WTC11 (cell line): ENCODE measurements around the gene ARMC2. TPM values are rescaled to one million over a fixed set of nuclear protein-coding genes. Genes with fewer than 3 reads are reported as not detected.

ENCODE experiments used
- ATAC-seq: fragments of 200-7000 bp; cut with Tn5 transposase; 2 replicates; pipeline ENCODE4 v1.10.0; 2021; ENCODE audit warnings: mild to moderate bottlenecking, moderate library complexity
- CTCF ChIA-PET: fragments of 300-600 bp; sonication (Branson Sonifier 250); formaldehyde crosslinking; loops from one replicate; lab custom pipeline; 2021; ENCODE audit warnings: antibody characterized with exemption; lab: Charles Lee
- POLR2A ChIA-PET: fragments of 350-600 bp; sonication (Branson Sonifier 250); formaldehyde crosslinking; loops from one replicate; lab custom pipeline; 2021; ENCODE audit warnings: antibody characterized with exemption; lab: Charles Lee
- DNase-seq: peaks from one replicate; pipeline ENCODE4 v3.0.0; 2021; ENCODE audit warnings: low spot score
- H3K27ac Mint-ChIP-seq: 2 replicates; pipeline ENCODE4 v1.8.0; 2021; ENCODE audit warnings: mixed read lengths
- H3K27me3 Mint-ChIP-seq: 2 replicates; pipeline ENCODE4 v1.8.0; 2021; ENCODE audit warnings: low read depth, mild to moderate bottlenecking, moderate library complexity, mixed read lengths
- H3K36me3 Mint-ChIP-seq: 2 replicates; pipeline ENCODE4 v1.8.0; 2021; ENCODE audit warnings: mixed read lengths
- H3K4me1 Mint-ChIP-seq: 2 replicates; pipeline ENCODE4 v1.8.0; 2022; ENCODE audit warnings: mixed read lengths
- H3K4me3 Mint-ChIP-seq: 2 replicates; pipeline ENCODE4 v1.8.0; 2021; ENCODE audit warnings: mild to moderate bottlenecking, moderate library complexity, mixed read lengths
- H3K9me3 Mint-ChIP-seq: 2 replicates; pipeline ENCODE4 v1.8.0; 2021; ENCODE audit warnings: mixed read lengths
- CREB1 ChIP-seq: sonication (generic); formaldehyde crosslinking; IDR thresholded peaks from 2 replicates; pipeline ENCODE4 v1.8.0; 2023; ENCODE audit warnings: mild to moderate bottlenecking, missing genetic modification reagents
- ETV6 ChIP-seq: sonication (generic); formaldehyde crosslinking; IDR thresholded peaks from 2 replicates; pipeline ENCODE4 v1.8.1; 2022; ENCODE audit warnings: mild to moderate bottlenecking, missing genetic modification reagents
- HMGA2 ChIP-seq: fragments of 250-450 bp; sonication (Bioruptor Pico); IDR thresholded peaks from 2 replicates; pipeline ENCODE4 v1.4.0; 2021; ENCODE audit warnings: mild to moderate bottlenecking, moderate library complexity
- JAZF1 ChIP-seq: fragments of 250-450 bp; sonication (Bioruptor Pico); IDR thresholded peaks from 2 replicates; pipeline ENCODE4 v1.9.0; 2021; ENCODE audit warnings: moderate library complexity, mild to moderate bottlenecking, inconsistent platforms
- KAT7 ChIP-seq: sonication (generic); formaldehyde crosslinking; IDR thresholded peaks from 2 replicates; pipeline ENCODE4 v1.8.1; 2023; ENCODE audit warnings: missing genetic modification reagents, mild to moderate bottlenecking, borderline replicate concordance
- MXD4 ChIP-seq: fragments of 250-450 bp; sonication (Bioruptor Pico); IDR thresholded peaks from 2 replicates; pipeline ENCODE4 v1.8.0; 2021; ENCODE audit warnings: mild to moderate bottlenecking, moderate library complexity, borderline replicate concordance
- MYBL2 ChIP-seq: sonication (generic); formaldehyde crosslinking; IDR thresholded peaks from 2 replicates; pipeline ENCODE4 v1.8.1; 2023; ENCODE audit warnings: mild to moderate bottlenecking, moderate library complexity, missing genetic modification reagents
- NFE2L1 ChIP-seq: sonication (generic); formaldehyde crosslinking; IDR thresholded peaks from 2 replicates; pipeline ENCODE4 v1.8.1; 2023; ENCODE audit warnings: missing genetic modification reagents
- SMAD3 ChIP-seq: sonication (generic); formaldehyde crosslinking; IDR thresholded peaks from 2 replicates; pipeline ENCODE4 v1.8.0; 2022; ENCODE audit warnings: missing genetic modification reagents, mild to moderate bottlenecking, borderline replicate concordance
- SMAD4 ChIP-seq: sonication (generic); formaldehyde crosslinking; IDR thresholded peaks from 2 replicates; pipeline ENCODE4 v1.8.0; 2022; ENCODE audit warnings: mild to moderate bottlenecking, missing genetic modification reagents
- TEAD1 ChIP-seq: sonication (generic); formaldehyde crosslinking; IDR thresholded peaks from 2 replicates; pipeline ENCODE4 v1.8.0; 2022; ENCODE audit warnings: mild to moderate bottlenecking, missing genetic modification reagents
- TEAD4 ChIP-seq: sonication (generic); formaldehyde crosslinking; IDR thresholded peaks from 2 replicates; pipeline ENCODE4 v1.8.0; 2022; ENCODE audit warnings: mild to moderate bottlenecking, missing genetic modification reagents
- TP53 ChIP-seq: sonication (generic); formaldehyde crosslinking; IDR thresholded peaks from 2 replicates; pipeline ENCODE4 v1.8.1; 2023; ENCODE audit warnings: mild to moderate bottlenecking, missing genetic modification reagents
- ZBTB21 ChIP-seq: sonication (generic); formaldehyde crosslinking; IDR thresholded peaks from 2 replicates; pipeline ENCODE4 v1.8.1; 2023; ENCODE audit warnings: mild to moderate bottlenecking, missing genetic modification reagents, borderline replicate concordance
- ZNF263 ChIP-seq: sonication (generic); formaldehyde crosslinking; IDR thresholded peaks from 2 replicates; pipeline ENCODE4 v1.8.1; 2022; ENCODE audit warnings: low read depth, mild to moderate bottlenecking, moderate library complexity, missing genetic modification reagents
- ZNF317 ChIP-seq: sonication (generic); formaldehyde crosslinking; IDR thresholded peaks from 2 replicates; pipeline ENCODE4 v1.8.1; 2023; ENCODE audit warnings: low read depth, mild to moderate bottlenecking, moderate library complexity, missing genetic modification reagents, borderline replicate concordance
- ZNF671 ChIP-seq: fragments of 250-450 bp; sonication (Bioruptor Pico); IDR thresholded peaks from 2 replicates; pipeline ENCODE4 v1.8.0; 2021; ENCODE audit warnings: mild to moderate bottlenecking
- total RNA-seq: library from RNA; stranded (reverse); gene quantifications from 3 replicates; pipeline ENCODE4 v1.2.3, GENCODE V29; 2021
- TF ChIP-seq, protein P1 (sequence below): sonication (generic); formaldehyde crosslinking; IDR thresholded peaks from 2 replicates; pipeline ENCODE4 v1.8.1; 2023; ENCODE audit warnings: mild to moderate bottlenecking, missing genetic modification reagents
- TF ChIP-seq, protein P2 (sequence below): sonication (generic); formaldehyde crosslinking; conservative IDR thresholded peaks from 2 replicates; pipeline ENCODE4 v1.8.1; 2023; ENCODE audit warnings: mild to moderate bottlenecking, low read depth, missing genetic modification reagents, moderate library complexity
- TF ChIP-seq, protein P3 (sequence below): fragments of 250-450 bp; sonication (Bioruptor Pico); IDR thresholded peaks from 2 replicates; pipeline ENCODE4 v1.9.0; 2021; ENCODE audit warnings: mild to moderate bottlenecking, borderline replicate concordance
- TF ChIP-seq, protein P4 (sequence below): sonication (generic); formaldehyde crosslinking; conservative IDR thresholded peaks from 2 replicates; pipeline ENCODE4 v1.8.1; 2022; ENCODE audit warnings: mild to moderate bottlenecking, missing genetic modification reagents
- TF ChIP-seq, protein P5 (sequence below): fragments of 250-450 bp; sonication (Bioruptor Pico); IDR thresholded peaks from 2 replicates; pipeline ENCODE4 v2.1.2; 2022; ENCODE audit warnings: mild to moderate bottlenecking, moderate library complexity

ARMC2 gene
- total RNA-seq, 1 experiment from 2014 or later = 5.2 TPM

DNA sequence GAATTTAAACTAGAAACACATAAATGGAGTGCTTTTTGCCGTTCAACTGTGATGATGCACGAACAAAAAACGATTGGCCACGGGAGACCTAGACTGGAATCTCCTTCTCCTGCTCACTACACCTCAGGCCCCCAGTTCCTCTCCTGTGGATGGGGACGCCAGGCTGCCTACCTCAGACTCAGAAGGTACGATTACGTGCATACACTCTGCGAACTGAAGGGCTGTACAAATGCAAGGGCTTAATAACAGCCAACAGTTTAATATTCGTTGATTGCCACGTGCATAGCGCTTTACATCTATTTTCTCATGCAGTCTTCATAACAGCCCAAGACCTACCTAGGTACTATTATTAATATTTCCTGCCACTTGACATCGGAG, 495 bp upstream of the ARMC2 start:
- ATAC-seq = peak; percentile 7
- no peaks in the 10 kb centered on the region for H3K27me3 Mint-ChIP-seq
- peak overlapping the region; percentile 32; the same call in 1 of the 2 replicates for H3K27ac Mint-ChIP-seq
- H3K4me3 Mint-ChIP-seq = peak overlapping the region; percentile 76
- peaks cover 13% of the 10 kb centered on the region for H3K4me1 Mint-ChIP-seq
- ChIA-PET CTCF (interaction anchor here (0.8 to 1.9 kb wide), 10 partner anchors 8 to 306 kb away, joined by 3 to 21 read pairs (median 4); no protein-coding TSS in a partner anchor), POLR2A (interaction anchor here (0.5 to 1.8 kb wide), 2 partner anchors 83 to 247 kb away, joined by 3 to 4 read pairs; partner anchors contain the start of gene SESN1)
- TF ChIP-seq TEAD1 (CRISPR knock-in tag) = no peak
- TF ChIP-seq TEAD4 (CRISPR knock-in tag) = no peak
- TF ChIP-seq JAZF1 = no peak
- TF ChIP-seq TP53 (CRISPR knock-in tag) = no peak
- TF ChIP-seq SMAD4 (CRISPR knock-in tag) = no peak
- no peak for TF ChIP-seq MYBL2 (CRISPR knock-in tag)
- no peak for TF ChIP-seq MXD4 (CRISPR knock-in tag)
- no peaks in the 10 kb centered on the region for H3K36me3 Mint-ChIP-seq
- no peaks in the 10 kb centered on the region for H3K9me3 Mint-ChIP-seq
- DNase-seq = no peak

DNA sequence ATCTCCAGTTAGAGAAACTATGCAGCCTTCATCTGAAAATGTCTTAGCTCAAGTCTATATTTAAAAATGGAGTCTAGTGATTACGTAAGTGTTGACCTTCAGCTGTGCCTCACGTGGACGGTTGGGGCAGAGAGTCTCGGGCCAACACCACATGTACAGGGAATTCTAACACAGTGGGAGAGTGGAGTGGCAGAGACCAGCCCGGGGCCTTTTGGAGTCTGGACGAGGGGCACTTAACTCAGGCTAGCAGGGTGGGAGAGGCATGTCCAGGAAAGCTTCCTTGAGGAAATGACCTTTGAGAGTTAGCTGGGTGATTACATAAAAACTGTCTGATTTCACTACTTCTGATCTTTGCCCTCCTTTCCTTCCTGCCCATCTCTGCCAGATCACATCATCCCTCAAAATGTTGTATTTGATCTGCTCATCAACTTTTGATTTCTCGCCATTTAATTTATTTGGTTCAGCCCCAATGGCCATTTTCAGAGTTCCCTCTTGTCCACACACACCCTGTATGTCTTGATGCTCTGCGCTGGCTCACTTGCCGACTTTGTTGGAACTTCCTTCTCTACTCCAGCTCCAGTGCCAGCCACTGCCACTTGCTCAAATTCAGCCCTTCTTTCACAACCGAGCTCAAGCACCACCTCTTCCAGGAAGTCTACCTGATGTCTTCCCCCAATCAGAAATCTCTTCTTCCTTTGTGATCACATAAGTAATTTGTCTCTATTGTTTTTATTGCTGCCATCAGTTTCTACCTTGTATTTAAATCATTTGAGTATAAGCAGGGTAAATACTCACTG, 2.6 kb downstream of the ARMC2 start:
- peaks cover 4% of the 10 kb centered on the region for H3K9me3 Mint-ChIP-seq
- H3K36me3 Mint-ChIP-seq = peaks cover 15% of the 10 kb centered on the region

More for the DNA sequence above, 2.6 kb downstream of the ARMC2 start:
- ChIA-PET POLR2A (no interaction called here), CTCF (interaction anchor here (1.4 kb wide), 1 partner anchor 42 kb away, joined by 3 read pairs; no protein-coding TSS in a partner anchor)
- peaks cover 13% of the 10 kb centered on the region for H3K4me1 Mint-ChIP-seq
- ATAC-seq = no peak
- no peak for DNase-seq
- H3K27ac Mint-ChIP-seq = no peak overlapping the region
- TF ChIP-seq KAT7 (no peak), ZNF671 (CRISPR knock-in tag) (no peak), SMAD3 (no peak), CREB1 (CRISPR knock-in tag) (no peak), ZNF317 (no peak), ETV6 (no peak), ZBTB21 (no peak), NFE2L1 (CRISPR knock-in tag) (no peak), HMGA2 (CRISPR knock-in tag) (no peak), JAZF1 (no peak), ZNF263 (no peak)
- TF ChIP-seq, protein P1, sequence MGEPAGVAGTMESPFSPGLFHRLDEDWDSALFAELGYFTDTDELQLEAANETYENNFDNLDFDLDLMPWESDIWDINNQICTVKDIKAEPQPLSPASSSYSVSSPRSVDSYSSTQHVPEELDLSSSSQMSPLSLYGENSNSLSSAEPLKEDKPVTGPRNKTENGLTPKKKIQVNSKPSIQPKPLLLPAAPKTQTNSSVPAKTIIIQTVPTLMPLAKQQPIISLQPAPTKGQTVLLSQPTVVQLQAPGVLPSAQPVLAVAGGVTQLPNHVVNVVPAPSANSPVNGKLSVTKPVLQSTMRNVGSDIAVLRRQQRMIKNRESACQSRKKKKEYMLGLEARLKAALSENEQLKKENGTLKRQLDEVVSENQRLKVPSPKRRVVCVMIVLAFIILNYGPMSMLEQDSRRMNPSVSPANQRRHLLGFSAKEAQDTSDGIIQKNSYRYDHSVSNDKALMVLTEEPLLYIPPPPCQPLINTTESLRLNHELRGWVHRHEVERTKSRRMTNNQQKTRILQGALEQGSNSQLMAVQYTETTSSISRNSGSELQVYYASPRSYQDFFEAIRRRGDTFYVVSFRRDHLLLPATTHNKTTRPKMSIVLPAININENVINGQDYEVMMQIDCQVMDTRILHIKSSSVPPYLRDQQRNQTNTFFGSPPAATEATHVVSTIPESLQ (CRISPR knock-in tag) = no peak
- TF ChIP-seq, protein P2, sequence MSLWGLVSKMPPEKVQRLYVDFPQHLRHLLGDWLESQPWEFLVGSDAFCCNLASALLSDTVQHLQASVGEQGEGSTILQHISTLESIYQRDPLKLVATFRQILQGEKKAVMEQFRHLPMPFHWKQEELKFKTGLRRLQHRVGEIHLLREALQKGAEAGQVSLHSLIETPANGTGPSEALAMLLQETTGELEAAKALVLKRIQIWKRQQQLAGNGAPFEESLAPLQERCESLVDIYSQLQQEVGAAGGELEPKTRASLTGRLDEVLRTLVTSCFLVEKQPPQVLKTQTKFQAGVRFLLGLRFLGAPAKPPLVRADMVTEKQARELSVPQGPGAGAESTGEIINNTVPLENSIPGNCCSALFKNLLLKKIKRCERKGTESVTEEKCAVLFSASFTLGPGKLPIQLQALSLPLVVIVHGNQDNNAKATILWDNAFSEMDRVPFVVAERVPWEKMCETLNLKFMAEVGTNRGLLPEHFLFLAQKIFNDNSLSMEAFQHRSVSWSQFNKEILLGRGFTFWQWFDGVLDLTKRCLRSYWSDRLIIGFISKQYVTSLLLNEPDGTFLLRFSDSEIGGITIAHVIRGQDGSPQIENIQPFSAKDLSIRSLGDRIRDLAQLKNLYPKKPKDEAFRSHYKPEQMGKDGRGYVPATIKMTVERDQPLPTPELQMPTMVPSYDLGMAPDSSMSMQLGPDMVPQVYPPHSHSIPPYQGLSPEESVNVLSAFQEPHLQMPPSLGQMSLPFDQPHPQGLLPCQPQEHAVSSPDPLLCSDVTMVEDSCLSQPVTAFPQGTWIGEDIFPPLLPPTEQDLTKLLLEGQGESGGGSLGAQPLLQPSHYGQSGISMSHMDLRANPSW (CRISPR knock-in tag) = no peak
- TF ChIP-seq, protein P3, sequence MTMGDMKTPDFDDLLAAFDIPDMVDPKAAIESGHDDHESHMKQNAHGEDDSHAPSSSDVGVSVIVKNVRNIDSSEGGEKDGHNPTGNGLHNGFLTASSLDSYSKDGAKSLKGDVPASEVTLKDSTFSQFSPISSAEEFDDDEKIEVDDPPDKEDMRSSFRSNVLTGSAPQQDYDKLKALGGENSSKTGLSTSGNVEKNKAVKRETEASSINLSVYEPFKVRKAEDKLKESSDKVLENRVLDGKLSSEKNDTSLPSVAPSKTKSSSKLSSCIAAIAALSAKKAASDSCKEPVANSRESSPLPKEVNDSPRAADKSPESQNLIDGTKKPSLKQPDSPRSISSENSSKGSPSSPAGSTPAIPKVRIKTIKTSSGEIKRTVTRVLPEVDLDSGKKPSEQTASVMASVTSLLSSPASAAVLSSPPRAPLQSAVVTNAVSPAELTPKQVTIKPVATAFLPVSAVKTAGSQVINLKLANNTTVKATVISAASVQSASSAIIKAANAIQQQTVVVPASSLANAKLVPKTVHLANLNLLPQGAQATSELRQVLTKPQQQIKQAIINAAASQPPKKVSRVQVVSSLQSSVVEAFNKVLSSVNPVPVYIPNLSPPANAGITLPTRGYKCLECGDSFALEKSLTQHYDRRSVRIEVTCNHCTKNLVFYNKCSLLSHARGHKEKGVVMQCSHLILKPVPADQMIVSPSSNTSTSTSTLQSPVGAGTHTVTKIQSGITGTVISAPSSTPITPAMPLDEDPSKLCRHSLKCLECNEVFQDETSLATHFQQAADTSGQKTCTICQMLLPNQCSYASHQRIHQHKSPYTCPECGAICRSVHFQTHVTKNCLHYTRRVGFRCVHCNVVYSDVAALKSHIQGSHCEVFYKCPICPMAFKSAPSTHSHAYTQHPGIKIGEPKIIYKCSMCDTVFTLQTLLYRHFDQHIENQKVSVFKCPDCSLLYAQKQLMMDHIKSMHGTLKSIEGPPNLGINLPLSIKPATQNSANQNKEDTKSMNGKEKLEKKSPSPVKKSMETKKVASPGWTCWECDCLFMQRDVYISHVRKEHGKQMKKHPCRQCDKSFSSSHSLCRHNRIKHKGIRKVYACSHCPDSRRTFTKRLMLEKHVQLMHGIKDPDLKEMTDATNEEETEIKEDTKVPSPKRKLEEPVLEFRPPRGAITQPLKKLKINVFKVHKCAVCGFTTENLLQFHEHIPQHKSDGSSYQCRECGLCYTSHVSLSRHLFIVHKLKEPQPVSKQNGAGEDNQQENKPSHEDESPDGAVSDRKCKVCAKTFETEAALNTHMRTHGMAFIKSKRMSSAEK = no peak
- TF ChIP-seq, protein P4, sequence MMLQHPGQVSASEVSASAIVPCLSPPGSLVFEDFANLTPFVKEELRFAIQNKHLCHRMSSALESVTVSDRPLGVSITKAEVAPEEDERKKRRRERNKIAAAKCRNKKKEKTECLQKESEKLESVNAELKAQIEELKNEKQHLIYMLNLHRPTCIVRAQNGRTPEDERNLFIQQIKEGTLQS (CRISPR knock-in tag) = no peak
- TF ChIP-seq, protein P5, sequence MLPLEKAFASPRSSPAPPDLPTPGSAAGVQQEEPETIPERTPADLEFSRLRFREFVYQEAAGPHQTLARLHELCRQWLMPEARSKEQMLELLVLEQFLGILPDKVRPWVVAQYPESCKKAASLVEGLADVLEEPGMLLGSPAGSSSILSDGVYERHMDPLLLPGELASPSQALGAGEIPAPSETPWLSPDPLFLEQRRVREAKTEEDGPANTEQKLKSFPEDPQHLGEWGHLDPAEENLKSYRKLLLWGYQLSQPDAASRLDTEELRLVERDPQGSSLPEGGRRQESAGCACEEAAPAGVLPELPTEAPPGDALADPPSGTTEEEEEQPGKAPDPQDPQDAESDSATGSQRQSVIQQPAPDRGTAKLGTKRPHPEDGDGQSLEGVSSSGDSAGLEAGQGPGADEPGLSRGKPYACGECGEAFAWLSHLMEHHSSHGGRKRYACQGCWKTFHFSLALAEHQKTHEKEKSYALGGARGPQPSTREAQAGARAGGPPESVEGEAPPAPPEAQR (CRISPR knock-in tag) = no peak
- TF ChIP-seq, all 79 proteins: peak for 0
- Mint-ChIP-seq H3K4me3 (no peak overlapping the region), H3K27me3 (no peaks in the 10 kb centered on the region)
